Posterior vena cava (tissue), 2 donors: ENCODE results near the gene GRHL1. TPM values are rescaled to one million over a fixed set of nuclear protein-coding genes. Genes with fewer than 3 reads are reported as not detected.
A peak's percentile ranks its signal among the peaks of the same experiment; 100 is the strongest.

Experiments used
- DNase-seq: peaks from one replicate; pipeline ENCODE4 v3.0.0-alpha.2; 2020; ENCODE audit warnings: low spot score
- intact Hi-C, 2 donors: fragments of 100-400 bp; cut with DNase I; formaldehyde crosslinking; loops; one replicate each; pipeline versions ENCODE4 v1.14.1 to v1.14.2; 2022 to 2023
- total RNA-seq, 2 donors: library from RNA; stranded (reverse); fragmentation: NEBNext Ultra II Directional; extraction: Animal tissue kit (Norgen Biotek cat#: 25700); gene quantifications; one replicate each; pipeline ENCODE4 v1.2.1, GENCODE V29; 2021
- donor health status: DM: yes; HTN: yes; CAD: no.
- donor health status: DM: yes; HTN: yes; CAD: no.

GRHL1 gene
- total RNA-seq, 2 donors from 2014 or later: 1.9 to 2.3 TPM

DNA sequence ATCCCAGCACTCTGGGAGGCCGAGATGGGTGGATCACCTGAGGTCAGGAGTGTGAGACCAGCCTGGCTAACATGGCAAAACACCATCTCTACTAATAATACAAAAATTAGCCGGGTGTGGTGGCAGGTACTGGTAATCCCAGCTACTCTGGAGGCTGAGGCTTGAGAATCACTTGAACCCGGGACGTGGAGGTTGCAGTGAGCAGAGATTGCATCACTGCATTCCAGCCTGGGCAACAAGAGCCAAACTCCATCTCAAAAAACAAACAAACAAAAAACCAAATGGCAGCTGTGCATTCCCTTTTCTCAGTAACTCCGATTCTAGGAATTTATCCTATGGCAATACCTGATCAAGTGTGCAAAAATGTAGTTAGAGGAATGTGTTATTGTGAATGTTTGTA is 4.7 kb upstream of the GRHL1 start:
- intact Hi-C loops: no loop called here
- no peak for DNase-seq

DNA sequence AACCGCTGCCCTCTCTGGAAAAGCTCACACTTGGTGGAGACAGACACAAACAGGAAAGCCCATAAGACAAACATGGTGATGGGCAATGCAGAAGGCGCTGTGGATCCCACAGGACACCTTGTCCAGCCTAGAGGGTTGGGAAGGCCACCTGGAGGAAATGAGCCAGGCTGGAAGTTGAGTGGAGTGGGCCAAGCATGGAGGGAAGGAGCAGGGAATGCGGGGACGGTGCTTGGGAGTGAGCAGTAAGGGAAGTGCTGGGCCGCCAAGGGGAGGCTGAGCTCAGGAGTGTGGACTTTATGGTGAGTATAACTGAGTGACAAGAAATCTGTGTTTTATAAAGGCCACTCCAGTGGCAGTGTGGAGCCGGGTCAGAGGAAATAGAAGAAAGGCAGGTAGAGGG is 2.8 kb upstream of the GRHL1 start:
- DNase-seq: no peak

DNA sequence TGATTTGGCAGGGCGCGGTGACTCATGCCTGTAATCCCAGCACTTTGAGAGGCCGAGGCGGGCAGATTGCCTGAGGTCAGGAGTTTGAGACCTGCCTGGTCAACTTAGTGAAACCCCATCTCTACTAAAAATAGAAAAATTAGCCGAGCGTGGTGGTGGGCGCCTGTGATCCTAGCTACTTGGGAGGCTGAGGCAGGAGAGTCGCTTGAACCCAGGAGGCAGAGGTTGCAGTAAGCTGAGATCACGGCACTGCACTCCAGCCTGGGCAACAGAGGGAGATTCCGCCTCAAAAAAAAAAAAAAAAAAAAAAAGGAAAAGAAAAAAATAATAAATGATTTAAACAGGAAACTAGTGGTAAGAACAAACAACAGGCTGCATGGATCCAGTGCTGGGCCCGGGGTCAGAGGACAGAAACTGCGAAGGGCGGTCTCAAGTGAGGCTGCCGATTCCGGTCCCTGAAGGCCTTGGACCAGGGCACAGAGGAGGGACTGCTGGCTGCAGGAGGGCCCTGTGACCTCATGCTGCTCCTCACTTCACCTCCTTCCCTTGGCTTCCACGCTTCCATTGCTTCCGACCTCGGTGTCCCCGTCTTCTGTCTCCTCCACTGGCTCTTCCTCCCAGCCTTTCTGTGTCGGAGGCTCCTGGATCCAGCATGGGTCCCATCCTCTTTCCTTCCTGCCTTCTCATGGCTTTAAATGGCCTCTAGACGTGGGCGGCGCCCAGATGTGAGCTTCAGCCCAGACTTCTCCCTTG is 2.1 kb upstream of the GRHL1 start:
- DNase-seq: no peak
- intact Hi-C loops: no loop called here

More for the DNA sequence above, 2.8 kb upstream of the GRHL1 start:
- intact Hi-C loops: no loop called here

DNA sequence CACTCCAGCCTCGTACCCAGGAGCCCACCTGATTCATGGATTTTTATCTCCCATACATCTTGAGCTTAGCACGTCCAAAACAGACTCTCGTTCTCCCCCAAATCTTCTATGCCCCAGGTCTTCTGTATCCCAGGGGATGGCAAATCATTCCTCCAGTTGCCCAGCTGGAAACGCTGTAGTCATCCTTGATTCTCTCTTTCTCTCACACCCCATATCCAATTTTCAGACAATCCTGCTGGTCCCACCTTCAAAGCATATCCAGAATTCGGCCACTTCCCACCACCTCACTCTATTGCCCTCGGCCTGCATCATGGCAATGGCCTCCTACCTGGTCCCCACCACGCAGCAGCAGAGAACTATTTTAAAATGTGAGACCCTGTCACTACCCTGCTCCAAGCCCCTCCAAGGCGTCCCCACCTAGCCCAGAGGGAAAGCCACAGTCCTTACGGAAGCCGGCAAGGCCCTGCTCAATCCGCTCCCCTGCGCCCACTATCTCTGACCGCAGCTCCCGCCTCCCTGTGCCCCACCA is 1.4 kb upstream of the GRHL1 start:
- DNase-seq: no peak
- intact Hi-C loops: no loop called here

DNA sequence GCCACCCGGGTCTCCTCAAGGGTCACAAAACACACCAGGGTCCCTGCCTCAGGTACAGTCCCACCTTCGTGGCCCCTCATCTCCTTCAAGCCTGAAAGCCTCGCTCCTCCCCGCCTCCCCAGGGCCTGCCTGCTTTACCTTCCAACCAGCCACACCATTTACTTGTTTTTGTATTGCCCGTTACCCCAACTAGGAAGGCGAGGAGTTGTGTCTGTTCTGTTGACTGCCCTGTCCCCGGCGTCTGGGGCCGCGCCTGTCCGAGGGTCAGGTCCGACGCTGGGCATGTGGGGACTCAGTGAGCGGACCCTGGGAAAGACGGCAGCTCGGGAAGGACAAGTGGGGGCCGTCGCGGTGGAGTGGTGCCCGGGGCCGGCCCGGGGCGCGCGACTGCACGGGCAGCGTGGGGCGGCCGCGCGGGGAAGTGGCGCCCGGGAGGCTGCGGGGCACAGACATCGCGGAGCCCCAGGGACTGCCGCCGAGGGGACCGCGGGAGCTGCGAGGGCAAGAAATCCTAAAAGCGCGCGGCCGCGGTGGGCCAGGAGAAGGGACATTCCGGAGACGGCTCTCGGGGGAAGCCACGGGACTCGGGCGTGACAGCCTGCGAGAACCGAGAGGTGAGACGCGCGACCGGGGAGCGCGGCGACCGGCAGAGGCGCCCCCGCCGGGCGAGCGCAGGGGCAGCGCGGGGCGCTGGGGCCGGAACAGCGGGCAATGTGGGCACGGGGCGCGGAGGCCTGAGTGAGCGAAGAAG is 797 bp upstream of the GRHL1 start:
- peak; percentile 87 for DNase-seq
- intact Hi-C loops: no loop called here

DNA sequence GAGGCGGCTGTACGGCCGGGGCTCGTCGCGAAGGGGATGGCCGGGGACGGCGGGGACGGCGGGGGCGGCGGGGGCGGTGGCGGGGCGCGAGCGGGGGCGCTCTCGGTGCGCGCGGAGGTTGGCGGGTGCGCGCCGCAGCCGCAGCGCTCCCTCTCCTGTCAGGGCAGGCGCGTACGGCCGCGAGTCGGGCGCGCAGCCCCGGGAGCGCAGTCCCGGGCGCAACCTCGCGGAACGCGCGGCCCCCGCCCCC is 296 bp upstream of the GRHL1 start:
- intact Hi-C loops: no loop called here
- no peak for DNase-seq

DNA sequence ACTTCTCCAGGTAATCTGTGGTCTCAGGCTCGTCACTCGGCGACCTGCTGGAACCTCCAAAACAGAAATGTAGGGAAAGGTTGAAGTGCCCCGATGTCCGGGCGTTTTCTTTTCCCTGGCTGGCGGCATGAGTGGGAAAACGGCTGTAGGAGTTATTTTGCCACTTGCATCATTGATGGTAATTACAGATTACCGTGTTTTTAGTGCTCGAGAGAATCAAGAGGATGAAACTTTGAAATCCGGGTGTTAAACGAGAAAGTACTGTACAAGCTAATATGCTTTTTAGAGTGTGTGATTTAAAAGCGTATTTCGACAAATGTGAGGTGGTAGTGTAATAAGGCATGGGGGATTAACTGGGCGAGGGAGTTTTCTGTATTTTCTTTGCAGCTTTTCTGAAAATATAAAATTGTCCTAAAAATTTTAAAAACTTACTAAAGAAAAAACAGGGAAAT is 819 bp downstream of the GRHL1 start:
- intact Hi-C loops: no loop called here
- DNase-seq: no peak

DNA sequence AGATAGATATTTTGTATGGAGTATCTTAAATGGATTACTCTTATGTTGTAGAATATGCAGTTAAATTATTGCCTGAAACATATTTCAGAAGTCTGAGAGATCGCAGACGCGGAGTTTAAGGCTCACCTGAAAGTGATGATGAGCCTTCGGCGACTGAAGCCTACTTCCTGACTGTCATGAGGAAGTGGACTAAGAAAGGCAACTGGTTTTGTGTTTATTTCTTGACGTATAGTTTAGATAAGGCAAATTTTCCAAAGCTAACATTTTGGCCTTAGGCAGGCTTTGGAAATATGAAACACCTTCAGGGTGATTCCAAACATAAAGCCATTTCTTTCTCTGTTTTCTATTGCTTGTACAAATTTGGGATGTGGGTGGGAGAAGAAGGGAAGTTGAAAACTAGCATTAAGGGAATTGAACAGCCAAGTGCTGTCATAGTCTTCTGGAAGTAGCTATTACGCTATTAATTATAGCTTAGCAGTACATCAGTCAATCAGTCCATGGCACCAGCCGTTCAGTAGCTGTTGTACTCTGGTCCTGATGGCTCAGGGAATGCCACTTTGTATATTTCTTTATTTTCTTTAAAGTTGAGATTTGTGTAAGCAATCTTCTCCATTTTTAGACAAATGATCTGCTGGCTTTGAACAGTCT is 1.5 kb downstream of the GRHL1 start:
- DNase-seq: no peak
- intact Hi-C loops: no loop called here

DNA sequence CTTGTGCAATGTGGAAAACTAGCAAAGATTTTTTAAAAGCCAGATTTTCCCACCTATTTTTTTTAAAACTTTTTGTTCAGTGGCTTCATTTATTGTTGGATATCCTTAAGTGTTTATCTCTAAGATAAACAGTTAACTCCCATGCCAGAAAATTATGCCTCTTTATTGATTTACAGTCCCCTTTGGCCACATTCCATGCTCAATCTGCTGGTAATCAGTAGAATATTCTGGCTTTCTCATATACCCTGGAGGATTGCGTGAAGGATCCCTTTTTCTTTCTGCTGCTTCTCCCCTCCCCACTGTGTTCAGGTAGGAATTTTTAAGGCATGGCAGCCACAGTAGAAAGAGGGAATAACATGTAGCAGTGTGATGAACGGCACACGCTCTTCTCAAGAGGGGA is 2.6 kb downstream of the GRHL1 start:
- intact Hi-C loops: no loop called here
- no peak for DNase-seq

DNA sequence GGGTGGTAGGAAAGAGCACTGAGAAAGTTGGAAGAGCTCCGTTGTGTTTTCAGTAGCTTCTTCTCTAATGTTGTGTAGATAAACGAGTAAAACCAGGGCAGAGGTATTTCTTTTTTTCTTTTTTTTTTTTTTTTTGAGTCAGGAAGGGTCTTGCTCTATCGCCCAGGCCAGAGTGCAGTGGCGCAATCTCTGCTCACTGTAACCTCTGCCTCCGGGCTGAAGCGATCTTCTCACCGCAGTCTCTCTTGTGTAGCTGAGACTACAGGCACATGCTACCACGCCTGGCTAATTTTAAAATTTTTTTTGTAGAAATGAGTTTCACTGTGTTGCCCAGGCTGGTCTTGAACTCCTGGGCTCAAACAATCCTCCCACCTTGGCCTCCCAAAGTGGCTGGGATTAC is 6.6 kb downstream of the GRHL1 start:
- intact Hi-C loops: no loop called here
- DNase-seq: no peak

DNA sequence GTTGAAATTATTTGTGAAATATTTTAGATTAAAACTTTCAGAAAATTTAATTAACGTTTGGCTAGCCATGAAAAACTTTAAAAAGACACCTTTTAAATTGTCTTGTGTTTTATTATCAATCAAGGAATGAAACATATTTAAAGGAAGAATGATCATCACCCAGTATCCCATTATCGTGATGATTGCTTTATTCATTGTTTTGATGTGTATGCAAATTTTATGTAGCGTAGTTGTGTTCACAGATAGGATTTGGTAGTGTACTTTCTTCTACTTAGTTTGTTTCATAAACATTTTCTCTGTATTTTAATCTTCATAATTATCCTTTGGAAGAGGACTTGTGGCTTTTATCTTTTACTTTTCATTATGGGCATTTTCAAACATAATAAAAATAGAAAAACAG is 7.8 kb downstream of the GRHL1 start:
- intact Hi-C loops: no loop called here
- DNase-seq: no peak

DNA sequence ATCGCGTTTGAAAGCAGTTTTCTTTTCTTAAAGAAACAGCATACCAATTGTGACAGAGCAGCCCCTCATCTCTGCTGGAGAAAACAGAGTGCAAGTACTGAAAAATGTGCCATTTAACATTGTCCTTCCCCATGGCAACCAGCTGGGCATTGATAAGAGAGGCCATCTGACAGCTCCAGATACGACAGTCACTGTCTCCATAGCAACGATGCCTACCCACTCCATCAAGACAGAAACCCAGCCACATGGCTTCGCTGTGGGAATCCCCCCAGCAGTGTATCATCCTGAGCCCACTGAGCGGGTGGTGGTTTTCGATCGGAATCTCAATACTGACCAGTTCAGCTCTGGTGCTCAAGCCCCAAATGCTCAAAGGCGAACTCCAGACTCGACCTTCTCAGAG is 9.5 kb downstream of the GRHL1 start:
- DNase-seq: no peak
- intact Hi-C loops: no loop called here

DNA sequence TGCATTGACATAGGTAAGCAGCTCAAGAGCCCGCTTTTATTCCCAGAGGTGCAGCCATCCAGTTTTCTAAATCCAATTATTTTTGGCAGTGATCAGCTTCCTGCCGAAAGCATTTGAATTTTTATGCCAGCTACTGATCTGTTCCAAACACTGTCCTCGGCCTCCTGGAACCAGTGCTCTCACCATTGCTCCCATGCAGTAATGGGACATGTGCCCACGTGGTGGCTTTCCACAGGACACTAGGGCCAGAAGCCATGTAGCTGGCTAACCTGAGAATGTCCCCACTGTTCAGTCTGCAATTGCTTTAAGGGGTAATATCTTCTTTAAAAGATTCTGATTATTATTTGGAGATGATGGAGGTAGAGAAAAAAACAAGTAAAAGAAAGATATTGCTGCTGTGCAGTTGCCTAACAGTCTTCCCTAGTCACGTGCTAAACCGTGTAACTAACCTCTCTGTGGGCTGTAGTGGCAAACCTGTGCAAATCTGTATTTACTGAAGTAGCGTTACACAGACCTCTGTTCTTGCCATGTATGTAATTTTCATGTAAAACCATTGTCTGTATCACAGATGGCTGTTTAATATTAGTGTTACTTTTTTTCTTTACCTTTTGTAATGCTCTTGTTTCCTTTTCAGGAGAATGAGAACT is 13.0 kb downstream of the GRHL1 start:
- intact Hi-C loops: no loop called here
- DNase-seq: no peak

DNA sequence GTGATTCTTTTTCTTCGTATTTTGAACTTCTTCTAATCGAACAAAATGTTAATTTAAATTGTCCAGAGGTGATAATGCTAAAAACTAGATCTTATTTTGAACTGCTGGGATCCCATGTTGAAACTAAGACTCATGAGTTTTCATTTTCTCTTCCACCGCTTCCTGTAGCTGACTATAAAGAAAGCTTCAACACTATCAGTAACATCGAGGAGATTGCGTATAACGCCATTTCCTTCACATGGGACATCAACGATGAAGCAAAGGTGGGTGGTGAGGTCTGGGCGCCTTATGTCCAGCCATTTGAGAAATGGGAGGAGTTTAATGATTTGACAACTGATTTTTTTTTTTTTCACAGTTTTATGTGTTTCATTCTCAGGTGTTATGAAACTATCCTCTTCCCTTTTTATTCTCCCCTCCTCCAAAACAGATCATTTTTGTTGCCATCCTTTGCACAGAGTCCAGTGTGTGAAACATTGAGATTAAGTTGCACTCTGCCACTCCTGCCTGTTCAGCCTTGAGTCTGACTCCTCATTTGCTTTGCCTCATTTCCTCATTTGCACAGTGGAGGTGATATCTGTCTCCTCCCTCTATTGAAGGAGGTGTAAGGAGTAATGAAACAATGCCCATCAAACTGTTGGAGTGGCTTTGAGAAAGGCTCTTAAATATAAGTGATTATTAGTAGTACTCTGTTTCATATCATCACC is 13.8 kb downstream of the GRHL1 start:
- intact Hi-C loops: no loop called here
- no peak for DNase-seq

DNA sequence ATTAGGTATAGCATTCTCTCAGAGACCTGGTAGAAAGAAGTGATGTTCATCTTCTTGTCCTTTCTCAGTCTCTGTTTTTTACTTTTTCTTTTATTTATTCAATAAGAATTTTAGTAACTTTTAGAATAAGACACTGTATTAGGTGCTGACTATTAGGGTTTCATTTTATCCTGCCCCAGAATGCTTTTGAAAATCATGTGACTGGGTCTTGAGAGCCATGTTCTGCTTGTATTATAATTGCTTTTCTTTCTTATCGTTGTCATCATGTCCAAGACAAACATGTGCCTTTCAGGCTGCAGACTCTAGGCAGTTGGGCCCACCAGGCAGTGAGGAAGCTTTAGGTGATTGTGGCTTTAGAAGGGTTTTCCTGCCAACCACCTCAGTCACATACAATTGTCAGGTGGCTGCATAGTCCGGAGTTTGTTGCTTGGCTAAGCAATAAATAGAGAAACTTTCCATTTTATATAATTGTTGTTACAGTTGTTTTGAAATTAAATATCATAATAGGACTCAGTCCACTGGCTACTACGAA is 15.1 kb downstream of the GRHL1 start:
- DNase-seq: no peak
- intact Hi-C loops: no loop called here

DNA sequence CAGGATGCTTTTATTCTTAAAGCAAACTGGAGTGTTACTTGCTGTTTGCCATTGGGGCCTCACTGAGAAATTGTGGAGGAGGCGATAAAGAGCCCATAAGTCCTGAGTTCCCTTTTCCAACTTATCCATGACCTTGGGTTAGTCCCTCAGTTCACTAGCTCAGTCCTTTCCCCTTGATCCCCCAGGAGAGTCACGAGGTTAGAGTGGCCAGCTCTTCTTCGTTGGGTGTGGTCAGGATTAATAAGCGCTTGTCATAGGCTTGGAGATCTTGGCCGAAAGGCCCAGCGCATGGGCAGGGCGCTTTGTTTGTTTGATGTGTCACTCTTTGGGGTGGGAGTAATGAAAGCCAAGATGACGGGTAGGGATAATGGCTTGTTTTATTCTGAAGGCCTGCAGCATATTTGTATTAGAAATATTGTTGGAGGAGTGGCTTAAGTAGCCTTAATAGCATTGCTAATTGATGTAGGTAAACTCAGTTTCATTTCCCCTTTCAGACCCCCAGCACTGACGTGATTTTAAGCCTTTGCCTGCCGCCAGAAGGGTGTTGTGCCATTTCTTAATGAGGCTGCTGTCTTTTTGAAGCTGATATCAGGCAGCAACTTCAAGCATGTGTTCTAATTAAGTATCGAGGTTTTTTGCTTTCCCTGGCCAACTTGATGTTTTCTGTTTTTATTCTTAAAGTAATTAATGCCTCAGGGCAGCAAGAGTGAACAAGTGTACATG is 15.7 kb downstream of the GRHL1 start:
- intact Hi-C loops: no loop called here
- DNase-seq: no peak

DNA sequence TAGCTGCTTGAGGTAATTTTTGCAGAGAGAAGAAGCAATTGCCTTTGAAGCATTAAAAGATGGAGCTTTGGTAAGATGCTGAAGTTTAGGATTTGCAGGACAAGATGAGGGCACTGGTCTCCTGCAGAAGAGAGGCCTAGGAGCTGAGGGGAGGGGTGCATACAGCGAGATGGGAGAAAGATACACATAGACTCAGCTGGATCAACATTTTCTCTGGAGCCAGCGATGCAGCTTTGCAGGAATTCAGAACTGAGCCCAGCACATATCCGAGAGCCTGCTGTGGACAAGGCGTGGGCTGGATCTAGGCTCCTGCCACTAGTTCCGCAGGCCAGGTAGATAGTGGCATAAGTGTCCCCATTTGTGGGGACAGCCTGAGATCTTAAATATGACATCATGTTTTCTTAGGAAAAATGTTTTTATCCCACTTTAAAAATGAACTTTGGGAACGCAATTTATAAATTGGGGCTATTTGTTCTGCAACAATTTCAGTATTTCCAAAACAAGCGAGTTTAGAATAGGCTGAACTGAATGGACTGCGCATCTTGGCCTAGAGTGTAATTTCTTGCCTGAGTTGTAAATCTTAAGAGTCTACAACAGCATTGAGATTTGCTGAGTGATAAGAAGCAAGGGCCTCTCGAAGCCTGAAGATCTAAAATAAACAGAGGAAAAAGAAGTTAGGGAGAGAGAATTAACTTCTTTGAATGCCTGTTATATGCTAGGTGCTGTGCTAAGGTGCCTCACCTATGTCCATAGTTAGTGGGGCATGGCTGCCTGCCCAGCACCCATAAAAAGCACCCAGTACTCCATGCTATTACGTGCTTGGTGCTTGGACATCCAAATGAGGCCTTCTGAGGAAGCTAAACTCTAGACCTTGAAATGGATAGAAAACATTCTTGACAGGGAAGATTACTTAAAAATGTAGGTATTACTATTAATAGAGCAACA is 17.3 kb downstream of the GRHL1 start:
- intact Hi-C loops: no loop called here

More for the DNA sequence above, 17.3 kb downstream of the GRHL1 start:
- DNase-seq: no peak
